K562 (cell line): ENCODE measurements around the gene AGBL1.

Experiments
- CTCF ChIP-seq, 3 experiments: IDR thresholded peaks in 2 of 3; conservative IDR thresholded peaks in 1 of 3; 2 replicates each; pipeline ENCODE4 v1.5.1; 2011 to 2012; ENCODE audit warnings: low read length in 3 of 3, mild to moderate bottlenecking in 3 of 3, control low read depth in 2 of 3, improper control_type of control experiment in 1 of 3, inconsistent platforms in 1 of 3, low read depth in 1 of 3, mixed read lengths in 1 of 3, moderate library complexity in 1 of 3; ENCODE audit not compliant: insufficient read depth in 2 of 3
- HEY1 ChIP-seq: fragments of 250-450 bp; sonication (Bioruptor Pico); IDR thresholded peaks from 2 replicates; pipeline ENCODE4 v1.5.0; 2020; ENCODE audit warnings: mild to moderate bottlenecking, moderate library complexity, borderline replicate concordance
- HNRNPL ChIP-seq: fragments of 200-400 bp; formaldehyde crosslinking; IDR thresholded peaks from 2 replicates; pipeline ENCODE4 v1.6.1; 2017; ENCODE audit warnings: low read depth, mild to moderate bottlenecking, low read length
- MYBL2 ChIP-seq, 2 experiments: fragments of 450-650 bp in 1 of 2; sonication (generic) in 1 of 2; formaldehyde crosslinking in 1 of 2; IDR thresholded peaks; 2 replicates each; pipeline versions ENCODE4 v1.6.1 to v1.8.1; 2017 to 2022; ENCODE audit warnings: borderline replicate concordance in 1 of 2, inconsistent platforms in 1 of 2, low read depth in 1 of 2, mild to moderate bottlenecking in 1 of 2, missing genetic modification reagents in 1 of 2, moderate library complexity in 1 of 2
- SMAD3 ChIP-seq: fragments of 450-650 bp; formaldehyde crosslinking; conservative IDR thresholded peaks from 2 replicates; pipeline ENCODE4 v1.4.0; 2020; ENCODE audit warnings: mild to moderate bottlenecking
- TCF3 ChIP-seq: sonication (generic); formaldehyde crosslinking; IDR thresholded peaks from 2 replicates; pipeline ENCODE4 v1.4.0; 2020; ENCODE audit warnings: mild to moderate bottlenecking, missing genetic modification reagents

DNA sequence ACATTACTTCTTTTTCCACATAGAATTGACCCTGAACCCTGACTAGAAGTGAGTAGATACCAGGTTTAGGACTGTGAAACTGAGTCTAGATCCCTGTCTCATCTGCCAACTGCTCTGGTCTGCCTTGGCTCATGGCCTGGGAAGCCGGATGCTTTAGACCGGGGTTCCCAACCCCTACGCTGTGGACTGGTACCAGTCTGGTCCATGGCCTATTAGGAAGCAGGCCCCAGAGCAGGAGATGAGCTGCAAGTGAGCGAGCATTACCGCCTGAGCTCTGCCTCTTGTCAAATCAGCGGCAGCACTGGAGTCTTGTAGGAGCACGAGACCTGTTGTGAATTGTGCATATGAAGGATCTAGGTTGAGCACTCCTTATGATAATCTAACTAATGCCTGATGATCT, 734.2 kb downstream of the AGBL1 start:
- TF ChIP-seq TCF3 (no peak), CTCF (IDR thresholded peaks at IDR 0.05 in 2 of 3, conservative IDR thresholded peaks at IDR 0.05 in 1 of 3; ENCODE audit: insufficient read depth in 2 of 3, low read depth in 1 of 3, low read length in 3 of 3) (no peak), HEY1 (CRISPR knock-in tag) (no peak), HNRNPL (no peak), MYBL2 (IDR thresholded peaks at IDR 0.05; ENCODE audit: low read depth) (no peak), MYBL2 (CRISPR knock-in tag; IDR thresholded peaks at IDR 0.05; ENCODE audit: borderline replicate concordance) (no peak), SMAD3 (CRISPR knock-in tag) (no peak)
